Fibroblast of villous mesenchyme (primary cell): Measurements from ENCODE around the gene NUAK1. TPM values are rescaled to one million over a fixed set of nuclear protein-coding genes. Genes with fewer than 3 reads are reported as not detected.
A peak's percentile ranks its signal among the peaks of the same experiment; 100 is the strongest.

Experiments
- DNase-seq: peaks from one replicate; pipeline ENCODE4 v3.0.0-alpha.2; 2010; ENCODE audit warnings: low read depth
- H3K4me3 ChIP-seq: 2 replicates; pipeline ENCODE4 v1.5.1; 2011; ENCODE audit warnings: low read depth, mild to moderate bottlenecking, low read length
- CTCF ChIP-seq: IDR thresholded peaks from 2 replicates; pipeline ENCODE4 v1.5.1; 2012; ENCODE audit warnings: low read depth, mild to moderate bottlenecking, low read length; ENCODE audit not compliant: insufficient read depth
- total RNA-seq: library from RNA; depleted of rRNA; stranded (reverse); fragments of >200 nt; gene quantifications from 2 replicates; pipeline ENCODE4 v1.2.3, GENCODE V29; 2012

The NUAK1 gene
- total RNA-seq, 1 donor = 84.6 TPM

- H3K4me3 ChIP-seq = no peak overlapping the region
- no peak for DNase-seq
- TF ChIP-seq CTCF = no peak
Observed at GRCh38 chr12:106091446-106091820, 47.3 kb downstream of the NUAK1 start.

GRCh38 chr12:106090591-106091445 is 47.9 kb downstream of the NUAK1 start:
- peak; percentile 88 for DNase-seq
- H3K4me3 ChIP-seq = no peak overlapping the region
- no peak for TF ChIP-seq CTCF

GRCh38 chr12:106089935-106090334 is 48.8 kb downstream of the NUAK1 start:
- DNase-seq = no peak
- no peak overlapping the region for H3K4me3 ChIP-seq
- no peak for TF ChIP-seq CTCF

GRCh38 chr12:106088811-106089485 is 49.8 kb downstream of the NUAK1 start:
- no peak for TF ChIP-seq CTCF

GRCh38 chr12:106088246-106088808 is 50.4 kb downstream of the NUAK1 start:
- no peak for DNase-seq
- no peak overlapping the region for H3K4me3 ChIP-seq
- TF ChIP-seq CTCF = no peak

More at GRCh38 chr12:106088811-106089485, 49.8 kb downstream of the NUAK1 start:
- no peak for DNase-seq
- no peak overlapping the region for H3K4me3 ChIP-seq

GRCh38 chr12:106086696-106087095 is 52.1 kb downstream of the NUAK1 start:
- no peak for DNase-seq
- no peak for TF ChIP-seq CTCF
- no peak overlapping the region for H3K4me3 ChIP-seq
